ENCODE results near the gene PA2G4.
A peak's percentile ranks its signal among the peaks of the same experiment; 100 is the strongest.

The PA2G4 gene

GRCh38 chr12:56097738-56098137, 6.6 kb upstream of the PA2G4 start:
- no peaks in the 10 kb centered on the region for H3K4me1 ChIP-seq (ENCODE audit: control insufficient read depth in 2 of 2, insufficient read depth in 2 of 2, low read length in 2 of 2)
- no peak overlapping the region for H3K9ac ChIP-seq (ENCODE audit: low read depth in 1 of 2, low read length in 2 of 2)
- no peak overlapping the region for H3K27ac ChIP-seq (ENCODE audit: low read depth in 2 of 2, low read length in 2 of 2)
- no peaks in the 10 kb centered on the region for H3K27me3 ChIP-seq (ENCODE audit: control insufficient read depth in 2 of 2, insufficient read depth in 2 of 2, low read length in 2 of 2)
- no peak overlapping the region for H3K4me3 ChIP-seq (ENCODE audit: low read length in 2 of 2)
- H3K36me3 ChIP-seq (ENCODE audit: control insufficient read depth in 2 of 2, insufficient read depth in 2 of 2, low read length in 2 of 2): peaks cover 64 to 71% of the 10 kb centered on the region in 2 donors
- H3K9me3 ChIP-seq (ENCODE audit: control insufficient read depth in 2 of 2, low read length in 2 of 2): no peaks in the 10 kb centered on the region

GRCh38 chr12:56098592-56098991, 5.8 kb upstream of the PA2G4 start:
- H3K36me3 ChIP-seq (ENCODE audit: control insufficient read depth in 2 of 2, insufficient read depth in 2 of 2, low read length in 2 of 2): peaks cover 57 to 64% of the 10 kb centered on the region in 2 donors
- no peak overlapping the region for H3K9ac ChIP-seq (ENCODE audit: low read depth in 1 of 2, low read length in 2 of 2)
- H3K27me3 ChIP-seq (ENCODE audit: control insufficient read depth in 2 of 2, insufficient read depth in 2 of 2, low read length in 2 of 2): no peaks in the 10 kb centered on the region
- H3K27ac ChIP-seq (ENCODE audit: low read depth in 2 of 2, low read length in 2 of 2): no peak overlapping the region
- no peak overlapping the region for H3K4me3 ChIP-seq (ENCODE audit: low read length in 2 of 2)
- peaks cover 6 to 7% of the 10 kb centered on the region in 2 donors for H3K4me1 ChIP-seq (ENCODE audit: control insufficient read depth in 2 of 2, insufficient read depth in 2 of 2, low read length in 2 of 2)
- H3K9me3 ChIP-seq (ENCODE audit: control insufficient read depth in 2 of 2, low read length in 2 of 2): no peaks in the 10 kb centered on the region

GRCh38 chr12:56099787-56100186, 4.6 kb upstream of the PA2G4 start:
- no peak overlapping the region for H3K27ac ChIP-seq (ENCODE audit: low read depth in 2 of 2, low read length in 2 of 2)
- no peak overlapping the region for H3K9ac ChIP-seq (ENCODE audit: low read depth in 1 of 2, low read length in 2 of 2)
- no peaks in the 10 kb centered on the region for H3K9me3 ChIP-seq (ENCODE audit: control insufficient read depth in 2 of 2, low read length in 2 of 2)
- H3K4me1 ChIP-seq (ENCODE audit: control insufficient read depth in 2 of 2, insufficient read depth in 2 of 2, low read length in 2 of 2): peaks cover 8 to 11% of the 10 kb centered on the region in 2 donors
- peaks cover 47 to 57% of the 10 kb centered on the region in 2 donors for H3K36me3 ChIP-seq (ENCODE audit: control insufficient read depth in 2 of 2, insufficient read depth in 2 of 2, low read length in 2 of 2)
- no peak overlapping the region for H3K4me3 ChIP-seq (ENCODE audit: low read length in 2 of 2)
- no peaks in the 10 kb centered on the region for H3K27me3 ChIP-seq (ENCODE audit: control insufficient read depth in 2 of 2, insufficient read depth in 2 of 2, low read length in 2 of 2)

- no peak overlapping the region for H3K9ac ChIP-seq (ENCODE audit: low read depth in 1 of 2, low read length in 2 of 2)
- H3K4me1 ChIP-seq (ENCODE audit: control insufficient read depth in 2 of 2, insufficient read depth in 2 of 2, low read length in 2 of 2): peaks cover 13 to 22% of the 10 kb centered on the region in 2 donors
- peaks cover 36 to 45% of the 10 kb centered on the region in 2 donors for H3K36me3 ChIP-seq (ENCODE audit: control insufficient read depth in 2 of 2, insufficient read depth in 2 of 2, low read length in 2 of 2)
- H3K4me3 ChIP-seq (ENCODE audit: low read length in 2 of 2): no peak overlapping the region
- no peak overlapping the region for H3K27ac ChIP-seq (ENCODE audit: low read depth in 2 of 2, low read length in 2 of 2)
- H3K9me3 ChIP-seq (ENCODE audit: control insufficient read depth in 2 of 2, low read length in 2 of 2): no peaks in the 10 kb centered on the region
- H3K27me3 ChIP-seq (ENCODE audit: control insufficient read depth in 2 of 2, insufficient read depth in 2 of 2, low read length in 2 of 2): no peaks in the 10 kb centered on the region
Measured at GRCh38 chr12:56101045-56101444, 3.3 kb upstream of the PA2G4 start.

GRCh38 chr12:56102683-56103065, 1.7 kb upstream of the PA2G4 start:
- Histone ChIP-seq H3K4me1 (ENCODE audit: control insufficient read depth in 2 of 2, insufficient read depth in 2 of 2, low read length in 2 of 2) (peaks cover 16 to 25% of the 10 kb centered on the region in 2 donors), H3K27me3 (ENCODE audit: control insufficient read depth in 2 of 2, insufficient read depth in 2 of 2, low read length in 2 of 2) (no peaks in the 10 kb centered on the region), H3K9me3 (ENCODE audit: control insufficient read depth in 2 of 2, low read length in 2 of 2) (no peaks in the 10 kb centered on the region), H3K9ac (ENCODE audit: low read depth in 1 of 2, low read length in 2 of 2) (no peak overlapping the region), H3K27ac (ENCODE audit: low read depth in 2 of 2, low read length in 2 of 2) (no peak overlapping the region), H3K36me3 (ENCODE audit: control insufficient read depth in 2 of 2, insufficient read depth in 2 of 2, low read length in 2 of 2) (peaks cover 34 to 38% of the 10 kb centered on the region in 2 donors), H3K4me3 (ENCODE audit: low read length in 2 of 2) (no peak overlapping the region)

- Histone ChIP-seq H3K4me1 (ENCODE audit: control insufficient read depth in 2 of 2, insufficient read depth in 2 of 2, low read length in 2 of 2) (peaks cover 16 to 25% of the 10 kb centered on the region in 2 donors), H3K27me3 (ENCODE audit: control insufficient read depth in 2 of 2, insufficient read depth in 2 of 2, low read length in 2 of 2) (no peaks in the 10 kb centered on the region), H3K9me3 (ENCODE audit: control insufficient read depth in 2 of 2, low read length in 2 of 2) (no peaks in the 10 kb centered on the region), H3K4me3 (ENCODE audit: low read length in 2 of 2) (peak overlapping the region; percentile 81 to 90), H3K27ac (ENCODE audit: low read depth in 2 of 2, low read length in 2 of 2) (peak overlapping the region; percentile 87 to 89), H3K36me3 (ENCODE audit: control insufficient read depth in 2 of 2, insufficient read depth in 2 of 2, low read length in 2 of 2) (peaks cover 36 to 41% of the 10 kb centered on the region in 2 donors), H3K9ac (ENCODE audit: low read depth in 1 of 2, low read length in 2 of 2) (peak overlapping the region; percentile 82 to 83)
Measured at GRCh38 chr12:56103066-56103711, 1.2 kb upstream of the PA2G4 start.

- H3K9ac ChIP-seq (ENCODE audit: low read depth in 1 of 2, low read length in 2 of 2): peak overlapping the region; percentile 82 to 83
- H3K27me3 ChIP-seq (ENCODE audit: control insufficient read depth in 2 of 2, insufficient read depth in 2 of 2, low read length in 2 of 2): no peaks in the 10 kb centered on the region
- H3K27ac ChIP-seq (ENCODE audit: low read depth in 2 of 2, low read length in 2 of 2): peak overlapping the region; percentile 87 to 89
- H3K9me3 ChIP-seq (ENCODE audit: control insufficient read depth in 2 of 2, low read length in 2 of 2): no peaks in the 10 kb centered on the region
- peak overlapping the region; percentile 81 to 90 for H3K4me3 ChIP-seq (ENCODE audit: low read length in 2 of 2)
- H3K4me1 ChIP-seq (ENCODE audit: control insufficient read depth in 2 of 2, insufficient read depth in 2 of 2, low read length in 2 of 2): peaks cover 16 to 25% of the 10 kb centered on the region in 2 donors
- peaks cover 42% of the 10 kb centered on the region in 2 donors for H3K36me3 ChIP-seq (ENCODE audit: control insufficient read depth in 2 of 2, insufficient read depth in 2 of 2, low read length in 2 of 2)
Measured at GRCh38 chr12:56103823-56104108, 593 bp upstream of the PA2G4 start.

GRCh38 chr12:56104815-56105608, 653 bp downstream of the PA2G4 start:
- Histone ChIP-seq H3K9me3 (ENCODE audit: control insufficient read depth in 2 of 2, low read length in 2 of 2) (no peaks in the 10 kb centered on the region), H3K4me1 (ENCODE audit: control insufficient read depth in 2 of 2, insufficient read depth in 2 of 2, low read length in 2 of 2) (peaks cover 16 to 25% of the 10 kb centered on the region in 2 donors), H3K4me3 (ENCODE audit: low read length in 2 of 2) (peak overlapping the region; percentile 81 to 90), H3K9ac (ENCODE audit: low read depth in 1 of 2, low read length in 2 of 2) (peak overlapping the region; percentile 82 to 89), H3K36me3 (ENCODE audit: control insufficient read depth in 2 of 2, insufficient read depth in 2 of 2, low read length in 2 of 2) (peaks cover 42 to 43% of the 10 kb centered on the region in 2 donors), H3K27me3 (ENCODE audit: control insufficient read depth in 2 of 2, insufficient read depth in 2 of 2, low read length in 2 of 2) (no peaks in the 10 kb centered on the region), H3K27ac (ENCODE audit: low read depth in 2 of 2, low read length in 2 of 2) (peak overlapping the region; percentile 87 to 89)

GRCh38 chr12:56105609-56105902, 1.2 kb downstream of the PA2G4 start:
- Histone ChIP-seq H3K27ac (ENCODE audit: low read depth in 2 of 2, low read length in 2 of 2) (no peak overlapping the region), H3K9ac (ENCODE audit: low read depth in 1 of 2, low read length in 2 of 2) (peak overlapping the region; percentile 82 to 89)

GRCh38 chr12:56107242-56107641, 2.9 kb downstream of the PA2G4 start:
- Histone ChIP-seq H3K9ac (ENCODE audit: low read depth in 1 of 2, low read length in 2 of 2) (no peak overlapping the region), H3K27me3 (ENCODE audit: control insufficient read depth in 2 of 2, insufficient read depth in 2 of 2, low read length in 2 of 2) (no peaks in the 10 kb centered on the region), H3K36me3 (ENCODE audit: control insufficient read depth in 2 of 2, insufficient read depth in 2 of 2, low read length in 2 of 2) (peaks cover 45 to 51% of the 10 kb centered on the region in 2 donors), H3K4me3 (ENCODE audit: low read length in 2 of 2) (no peak overlapping the region), H3K27ac (ENCODE audit: low read depth in 2 of 2, low read length in 2 of 2) (no peak overlapping the region), H3K4me1 (ENCODE audit: control insufficient read depth in 2 of 2, insufficient read depth in 2 of 2, low read length in 2 of 2) (peaks cover 16 to 25% of the 10 kb centered on the region in 2 donors), H3K9me3 (ENCODE audit: control insufficient read depth in 2 of 2, low read length in 2 of 2) (no peaks in the 10 kb centered on the region)

More at GRCh38 chr12:56105609-56105902, 1.2 kb downstream of the PA2G4 start:
- peak overlapping the region; percentile 81 to 90 for H3K4me3 ChIP-seq (ENCODE audit: low read length in 2 of 2)
- H3K36me3 ChIP-seq (ENCODE audit: control insufficient read depth in 2 of 2, insufficient read depth in 2 of 2, low read length in 2 of 2): peaks cover 45 to 46% of the 10 kb centered on the region in 2 donors
- no peaks in the 10 kb centered on the region for H3K9me3 ChIP-seq (ENCODE audit: control insufficient read depth in 2 of 2, low read length in 2 of 2)
- no peaks in the 10 kb centered on the region for H3K27me3 ChIP-seq (ENCODE audit: control insufficient read depth in 2 of 2, insufficient read depth in 2 of 2, low read length in 2 of 2)
- peaks cover 16 to 25% of the 10 kb centered on the region in 2 donors for H3K4me1 ChIP-seq (ENCODE audit: control insufficient read depth in 2 of 2, insufficient read depth in 2 of 2, low read length in 2 of 2)

All from mucosa of rectum (tissue), 2 donors.